NCI-H2107 (cell line): Measurements from ENCODE around the gene IL20RB.

Source experiments
- DNase-seq: peaks from one replicate; lab custom pipeline; 2025; lab: John Stamatoyannopoulos, UW

IL20RB gene

GRCh38 chr3:136957751-136958288 is at the start of gene IL20RB:
Gene IL20RB, plus strand, starts transcription at chr3:136957983. Its CDS starts 131 bp downstream, at chr3:136958114.
- DNase-seq: no peak

GRCh38 chr3:136908297-136908696 is 49.5 kb upstream of the IL20RB start:
- DNase-seq: no peak

- no peak for DNase-seq
Measured at GRCh38 chr3:136909187-136909586, 48.6 kb upstream of the IL20RB start.

GRCh38 chr3:136910697-136911096 is 47.1 kb upstream of the IL20RB start:
- DNase-seq: no peak

GRCh38 chr3:136913168-136913567 is 44.6 kb upstream of the IL20RB start:
- no peak for DNase-seq

GRCh38 chr3:136914739-136915138 is 43.0 kb upstream of the IL20RB start:
- DNase-seq: no peak

- no peak for DNase-seq
Measured at GRCh38 chr3:136916223-136916622, 41.6 kb upstream of the IL20RB start.

- no peak for DNase-seq
Measured at GRCh38 chr3:136919799-136920580, 37.8 kb upstream of the IL20RB start.

- DNase-seq: no peak
Measured at GRCh38 chr3:136920904-136921611, 36.7 kb upstream of the IL20RB start.

- no peak for DNase-seq
Measured at GRCh38 chr3:136925425-136926190, 32.2 kb upstream of the IL20RB start.

GRCh38 chr3:136928240-136928639 is 29.5 kb upstream of the IL20RB start:
- DNase-seq: no peak

GRCh38 chr3:136929977-136930670 is 27.7 kb upstream of the IL20RB start:
- no peak for DNase-seq

GRCh38 chr3:136931606-136932005 is 26.2 kb upstream of the IL20RB start:
- DNase-seq: no peak

- DNase-seq: no peak
Measured at GRCh38 chr3:136932523-136932922, 25.3 kb upstream of the IL20RB start.

- DNase-seq: no peak
Measured at GRCh38 chr3:136932978-136933772, 24.6 kb upstream of the IL20RB start.

GRCh38 chr3:136937175-136937574 is 20.6 kb upstream of the IL20RB start:
- no peak for DNase-seq

- DNase-seq: no peak
Measured at GRCh38 chr3:136937851-136938250, 19.9 kb upstream of the IL20RB start.

- no peak for DNase-seq
Measured at GRCh38 chr3:136938334-136938733, 19.4 kb upstream of the IL20RB start.

GRCh38 chr3:136939489-136939888 is 18.3 kb upstream of the IL20RB start:
- DNase-seq: no peak

- no peak for DNase-seq
Measured at GRCh38 chr3:136942803-136943202, 15.0 kb upstream of the IL20RB start.

- no peak for DNase-seq
Measured at GRCh38 chr3:136943436-136943835, 14.3 kb upstream of the IL20RB start.
